Panc1 (cell line): Measurements from ENCODE around the gene IL2RA. TPM values are rescaled to one million over a fixed set of nuclear protein-coding genes. Genes with fewer than 3 reads are reported as not detected.
"Not testable (repeated sequence)": the region's sequence is repeated elsewhere in the genome, so short reads cannot be mapped to it uniquely, and the experiment has no call there.

Experiments
- ATAC-seq: fragments of 200-7000 bp; cut with Tn5 transposase; 2 replicates; pipeline ENCODE4 v1.9.1; 2020; ENCODE audit warnings: mild to moderate bottlenecking, moderate library complexity
- BruUV-seq: library from RNA; stranded (reverse); fragments of 400-500 nt; replicated peaks from 2 replicates; lab custom pipeline; 2021; lab: Mats Ljungman, UMichigan
- CTCF ChIA-PET: fragments of 300-600 bp; sonication (Branson Sonifier 250); formaldehyde crosslinking; loops from one replicate; lab custom pipeline; 2022; ENCODE audit warnings: antibody characterized with exemption; lab: Charles Lee
- POLR2A ChIA-PET: fragments of 300-600 bp; sonication (Branson Sonifier 250); formaldehyde crosslinking; loops from one replicate; lab custom pipeline; 2022; ENCODE audit warnings: antibody characterized with exemption; lab: Charles Lee
- DNase-seq: peaks from one replicate; pipeline ENCODE4 v3.0.0-alpha.2; 2010; ENCODE audit warnings: low read depth, low spot score
- H3K27ac ChIP-seq: 2 replicates; pipeline ENCODE4 v1.5.1; 2011; ENCODE audit warnings: mild to moderate bottlenecking, low read length, inconsistent platforms
- H3K27me3 ChIP-seq: fragments of 200-500 bp; sonication (Bioruptor generic); 2 replicates; pipeline ENCODE4 v1.6.0; 2014; ENCODE audit warnings: low read length, inconsistent platforms; ENCODE audit not compliant: control insufficient read depth, insufficient read depth
- H3K36me3 ChIP-seq: fragments of 200-500 bp; sonication (Bioruptor generic); 2 replicates; pipeline ENCODE4 v1.5.1; 2014; ENCODE audit warnings: inconsistent platforms, mild to moderate bottlenecking, low read length, moderate library complexity; ENCODE audit not compliant: control insufficient read depth, insufficient read depth
- H3K4me1 ChIP-seq: 2 replicates; pipeline ENCODE4 v1.5.1; 2011; ENCODE audit warnings: inconsistent platforms, mild to moderate bottlenecking, low read length, moderate library complexity; ENCODE audit not compliant: control insufficient read depth, insufficient read depth
- H3K4me3 ChIP-seq, 2 experiments: 2 replicates each; pipeline ENCODE4 v1.5.1; 2011 to 2012; ENCODE audit warnings: low read depth in 2 of 2, low read length in 2 of 2, mild to moderate bottlenecking in 2 of 2, inconsistent platforms in 1 of 2, moderate library complexity in 1 of 2
- H3K9me3 ChIP-seq: fragments of 200-500 bp; sonication (Bioruptor generic); 2 replicates; pipeline ENCODE4 v1.5.1; 2014; ENCODE audit warnings: low read depth, mild to moderate bottlenecking, inconsistent platforms, low read length, moderate library complexity; ENCODE audit not compliant: control insufficient read depth, insufficient read depth
- POLR2AphosphoS5 ChIP-seq: IDR thresholded peaks from 2 replicates; pipeline ENCODE4 v1.6.1; 2012; ENCODE audit warnings: mild to moderate bottlenecking, low read depth, low read length, moderate library complexity
- REST ChIP-seq, 2 experiments: IDR thresholded peaks; 2 replicates each; pipeline ENCODE4 v1.6.1; 2011 to 2012; ENCODE audit warnings: low read depth in 2 of 2, control low read depth in 1 of 2, low read length in 1 of 2, mild to moderate bottlenecking in 1 of 2, moderate library complexity in 1 of 2; ENCODE audit not compliant: insufficient read depth in 1 of 2
- SIN3A ChIP-seq: IDR thresholded peaks from 2 replicates; pipeline ENCODE4 v1.6.1; 2012; ENCODE audit warnings: low read depth, mild to moderate bottlenecking, low read length, moderate library complexity, borderline replicate concordance; ENCODE audit not compliant: insufficient read depth
- TCF7L2 ChIP-seq: IDR thresholded peaks from 2 replicates; pipeline ENCODE4 v1.6.1; 2011; ENCODE audit warnings: mild to moderate bottlenecking, low read depth, low read length, inconsistent platforms
- in situ Hi-C: cut with HindIII; loops from 2 replicates; pipeline ENCODE4 v1.10.0; 2016; ENCODE audit warnings: low sequenced_read_pairs, low pct_unique_long_range_greater_than_20kb
- intact Hi-C: fragments of 100-400 bp; cut with micrococcal nuclease; formaldehyde crosslinking; loops from one replicate; pipeline ENCODE4 v1.10.0; 2022; ENCODE audit not compliant: unreplicated experiment
- total RNA-seq: library from RNA; stranded (reverse); gene quantifications from one replicate; pipeline ENCODE4 v1.2.1, GENCODE V29; 2021; ENCODE audit not compliant: unreplicated experiment
- TF ChIP-seq, protein P1 (sequence below): fragments of 450-650 bp; IDR thresholded peaks from 2 replicates; pipeline ENCODE4 v1.5.1; 2017; ENCODE audit warnings: mild to moderate bottlenecking

Gene IL2RA
- total RNA-seq, 1 experiment from 2014 or later, result 0.33 TPM

GRCh38 chr10:6108072-6108471, 45.9 kb upstream of the IL2RA start:
- in situ Hi-C loops, result no loop called here
- H3K36me3 ChIP-seq, result peaks cover 36% of the 10 kb centered on the region
- no TSS peak for BruUV-seq

GRCh38 chr10:6107616-6108015, 45.4 kb upstream of the IL2RA start:
- CTCF ChIA-PET, H3K4me3 ChIP-seq, BruUV-seq, H3K27me3 ChIP-seq, H3K27ac ChIP-seq, H3K4me1 ChIP-seq, POLR2A ChIA-PET, DNase-seq, ATAC-seq, H3K9me3 ChIP-seq, in situ Hi-C loops: not testable (repeated sequence)
- intact Hi-C loops, result loop anchor here (2.0 to 10.0 kb wide), 2 partner anchors 47 to 295 kb away; no protein-coding TSS in a partner anchor
- peaks cover 37% of the 10 kb centered on the region for H3K36me3 ChIP-seq

More at GRCh38 chr10:6108072-6108471, 45.9 kb upstream of the IL2RA start:
- Histone ChIP-seq H3K4me3 (no peak overlapping the region), H3K27me3 (no peaks in the 10 kb centered on the region), H3K9me3 (no peaks in the 10 kb centered on the region), H3K4me1 (no peaks in the 10 kb centered on the region), H3K27ac (no peak overlapping the region)
- TF ChIP-seq TCF7L2, result no peak
- TF ChIP-seq, protein P1, sequence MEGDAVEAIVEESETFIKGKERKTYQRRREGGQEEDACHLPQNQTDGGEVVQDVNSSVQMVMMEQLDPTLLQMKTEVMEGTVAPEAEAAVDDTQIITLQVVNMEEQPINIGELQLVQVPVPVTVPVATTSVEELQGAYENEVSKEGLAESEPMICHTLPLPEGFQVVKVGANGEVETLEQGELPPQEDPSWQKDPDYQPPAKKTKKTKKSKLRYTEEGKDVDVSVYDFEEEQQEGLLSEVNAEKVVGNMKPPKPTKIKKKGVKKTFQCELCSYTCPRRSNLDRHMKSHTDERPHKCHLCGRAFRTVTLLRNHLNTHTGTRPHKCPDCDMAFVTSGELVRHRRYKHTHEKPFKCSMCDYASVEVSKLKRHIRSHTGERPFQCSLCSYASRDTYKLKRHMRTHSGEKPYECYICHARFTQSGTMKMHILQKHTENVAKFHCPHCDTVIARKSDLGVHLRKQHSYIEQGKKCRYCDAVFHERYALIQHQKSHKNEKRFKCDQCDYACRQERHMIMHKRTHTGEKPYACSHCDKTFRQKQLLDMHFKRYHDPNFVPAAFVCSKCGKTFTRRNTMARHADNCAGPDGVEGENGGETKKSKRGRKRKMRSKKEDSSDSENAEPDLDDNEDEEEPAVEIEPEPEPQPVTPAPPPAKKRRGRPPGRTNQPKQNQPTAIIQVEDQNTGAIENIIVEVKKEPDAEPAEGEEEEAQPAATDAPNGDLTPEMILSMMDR, result no peak
- no peak for TF ChIP-seq POLR2AphosphoS5
- TF ChIP-seq SIN3A, result no peak
- no peak for TF ChIP-seq REST (IDR thresholded peaks at IDR 0.05; ENCODE audit: insufficient read depth in 1 of 2, low read depth in 2 of 2, low read length in 1 of 2)
- no peak for DNase-seq
- ChIA-PET CTCF (no interaction called here), POLR2A (no interaction called here)
- no peak for ATAC-seq
- intact Hi-C loops, result loop anchor here (2.0 to 10.0 kb wide), 2 partner anchors 47 to 295 kb away; no protein-coding TSS in a partner anchor

- BruUV-seq, result no TSS peak
- ATAC-seq, result no peak
- POLR2A ChIA-PET, result no interaction called here
- Histone ChIP-seq H3K4me3 (no peak overlapping the region), H3K36me3 (peaks cover 29% of the 10 kb centered on the region), H3K9me3 (no peaks in the 10 kb centered on the region), H3K4me1 (no peaks in the 10 kb centered on the region), H3K27me3 (no peaks in the 10 kb centered on the region), H3K27ac (no peak overlapping the region)
- TF ChIP-seq REST (IDR thresholded peaks at IDR 0.05; ENCODE audit: insufficient read depth in 1 of 2, low read depth in 2 of 2, low read length in 1 of 2), result no peak
- TF ChIP-seq, protein P1, result no peak
- no peak for TF ChIP-seq TCF7L2
- no peak for TF ChIP-seq SIN3A
- TF ChIP-seq POLR2AphosphoS5, result no peak
- in situ Hi-C loops (no loop called here), intact Hi-C loops (loop anchor here (10.0 kb wide), 1 partner anchor 51 kb away; no protein-coding TSS in a partner anchor)
- no peak for DNase-seq
- CTCF ChIA-PET, result no interaction called here
Observed at GRCh38 chr10:6103591-6103990, 41.4 kb upstream of the IL2RA start.
